NAMALWA (cell line): Measurements from ENCODE around the gene SETD4.
A peak's percentile ranks its signal among the peaks of the same experiment; 100 is the strongest.
"Not testable (repeated sequence)": the region's sequence is repeated elsewhere in the genome, so short reads cannot be mapped to it uniquely, and the experiment has no call there.

Experiments used
- DNase-seq: peaks from one replicate; pipeline ENCODE4 v3.0.0-alpha.2; 2015; ENCODE audit warnings: low spot score

SETD4 gene

GRCh38 chr21:36077758-36078157, 17.4 kb upstream of the SETD4 start:
- DNase-seq, result no peak

- no peak for DNase-seq
These were observed 16.7 kb upstream of the SETD4 start for GRCh38 chr21:36076878-36077655.

GRCh38 chr21:36075953-36076352, 15.6 kb upstream of the SETD4 start:
- no peak for DNase-seq

GRCh38 chr21:36075171-36075570, 14.8 kb upstream of the SETD4 start:
- no peak for DNase-seq

- not testable (repeated sequence) for DNase-seq
These were observed 13.6 kb upstream of the SETD4 start for GRCh38 chr21:36073911-36074310.

GRCh38 chr21:36073181-36073580, 12.9 kb upstream of the SETD4 start:
- no peak for DNase-seq

GRCh38 chr21:36072453-36073162, 12.3 kb upstream of the SETD4 start:
- DNase-seq, result no peak

- DNase-seq, result no peak
These were observed 10.7 kb upstream of the SETD4 start for GRCh38 chr21:36070999-36071398.

- DNase-seq, result peak; percentile 83
These were observed 9.6 kb upstream of the SETD4 start, which contains the start of gene CBR1 for GRCh38 chr21:36069713-36070583. TSS of gene CBR1 (plus strand) at chr21:36070024. CDS start at chr21:36070116, 92 bp downstream.

- no peak for DNase-seq
These were observed 8.5 kb upstream of the SETD4 start for GRCh38 chr21:36068748-36069398.

GRCh38 chr21:36065497-36066036, 5.2 kb upstream of the SETD4 start:
- no peak for DNase-seq

- DNase-seq, result no peak
These were observed 3.7 kb upstream of the SETD4 start for GRCh38 chr21:36064085-36064460.

- DNase-seq, result no peak
These were observed 3.2 kb upstream of the SETD4 start for GRCh38 chr21:36063375-36064084.

- no peak for DNase-seq
These were observed 1.1 kb upstream of the SETD4 start for GRCh38 chr21:36061445-36061844.

- DNase-seq, result no peak
These were observed 535 bp downstream of the SETD4 start for GRCh38 chr21:36059823-36060158.

GRCh38 chr21:36055551-36055950, 4.8 kb downstream of the SETD4 start:
- DNase-seq, result no peak

GRCh38 chr21:36053715-36054062, 6.6 kb downstream of the SETD4 start:
- no peak for DNase-seq

- no peak for DNase-seq
These were observed 7.2 kb downstream of the SETD4 start for GRCh38 chr21:36052860-36053714.

GRCh38 chr21:36048357-36048756, 12.0 kb downstream of the SETD4 start:
- DNase-seq, result no peak

- no peak for DNase-seq
These were observed 13.2 kb downstream of the SETD4 start for GRCh38 chr21:36047139-36047538.
